ENCODE results near the gene TLX3. TPM values are rescaled to one million over a fixed set of nuclear protein-coding genes. Genes with fewer than 3 reads are reported as not detected.
"Not testable (repeated sequence)": the region's sequence is repeated elsewhere in the genome, so short reads cannot be mapped to it uniquely, and the experiment has no call there.

TLX3 gene
- total RNA-seq, 2 donors from 2014 or later, result not detected

- Mint-ChIP-seq H3K9me3 (no peaks in the 10 kb centered on the region), H3K36me3 (no peaks in the 10 kb centered on the region), H3K27ac (no peak overlapping the region), H3K4me3 (no peak overlapping the region), H3K27me3 (peaks cover 0 to 3% of the 10 kb centered on the region in 2 donors), H3K4me1 (ENCODE audit: low read depth in 2 of 2) (peaks cover 0 to 8% of the 10 kb centered on the region in 2 donors)
- ATAC-seq (no peak), DNase-seq (ENCODE audit: low spot score) (no peak)
Observed at GRCh38 chr5:171357843-171358242, 48.8 kb downstream of the TLX3 start.

GRCh38 chr5:171361151-171361550 lies 52.1 kb downstream of the TLX3 start:
- not testable (repeated sequence) for DNase-seq (ENCODE audit: low spot score); H3K36me3 Mint-ChIP-seq; H3K27ac Mint-ChIP-seq; H3K4me1 Mint-ChIP-seq (ENCODE audit: low read depth in 2 of 2); ATAC-seq; H3K9me3 Mint-ChIP-seq; H3K4me3 Mint-ChIP-seq
- H3K27me3 Mint-ChIP-seq, result peaks cover 17 to 22% of the 10 kb centered on the region in 2 donors

Other genes starting within 250 kb of the TLX3 start
- gene NPM1, start 78.6 kb downstream of the TLX3 start, total RNA-seq, result 1,000 to 10,000 TPM; 1,349 to 2,333 TPM
- under 1 TPM in 1 of 2 donors, not detected in 1; 0.28 TPM for gene FGF18, start 110.4 kb downstream of the TLX3 start, total RNA-seq

All from natural killer cell treated with Interleukin-12 subunit alpha and Interleukin-12 subunit beta and Interleukin-15 and Interleukin-18, amount 100 ng/mL, for 72 hours (primary cell).